Brain pericyte (primary cell): Measurements from ENCODE around the gene SH2B2.

Experiments
- DNase-seq: peaks from one replicate; pipeline ENCODE4 v3.0.0-alpha.2; 2012; ENCODE audit warnings: low read depth, low spot score

The SH2B2 gene

GRCh38 chr7:102286237-102287110 is at the start of gene SH2B2:
Gene SH2B2 (plus strand): TSS chr7:102286868. CDS start chr7:102300551, 13,683 bp downstream.
- DNase-seq, result no peak

GRCh38 chr7:102239206-102239820 is 47.4 kb upstream of the SH2B2 start:
- DNase-seq, result no peak

GRCh38 chr7:102241431-102241830 is 45.2 kb upstream of the SH2B2 start:
- no peak for DNase-seq

GRCh38 chr7:102244601-102245000 is 42.1 kb upstream of the SH2B2 start:
- no peak for DNase-seq

- DNase-seq, result no peak
Measured at GRCh38 chr7:102248081-102248455, 38.6 kb upstream of the SH2B2 start.

- no peak for DNase-seq
Measured at GRCh38 chr7:102248456-102249395, 37.9 kb upstream of the SH2B2 start.

GRCh38 chr7:102251531-102252365 is 34.9 kb upstream of the SH2B2 start:
- no peak for DNase-seq

GRCh38 chr7:102252366-102252982 is 34.2 kb upstream of the SH2B2 start:
- DNase-seq, result no peak

- no peak for DNase-seq
Measured at GRCh38 chr7:102253066-102253972, 33.3 kb upstream of the SH2B2 start.

GRCh38 chr7:102253973-102254370 is 32.7 kb upstream of the SH2B2 start:
- DNase-seq, result no peak

- no peak for DNase-seq
Measured at GRCh38 chr7:102254521-102254920, 32.1 kb upstream of the SH2B2 start.

- no peak for DNase-seq
Measured at GRCh38 chr7:102255501-102255900, 31.2 kb upstream of the SH2B2 start.

GRCh38 chr7:102255916-102256315 is 30.8 kb upstream of the SH2B2 start:
- DNase-seq, result no peak

- DNase-seq, result no peak
Measured at GRCh38 chr7:102258073-102258748, 28.5 kb upstream of the SH2B2 start.

GRCh38 chr7:102258749-102259107 is 27.9 kb upstream of the SH2B2 start:
- DNase-seq, result no peak

GRCh38 chr7:102260856-102261255 is 25.8 kb upstream of the SH2B2 start:
- DNase-seq, result no peak

- DNase-seq, result no peak
Measured at GRCh38 chr7:102261451-102261850, 25.2 kb upstream of the SH2B2 start.

GRCh38 chr7:102262546-102262945 is 24.1 kb upstream of the SH2B2 start:
- no peak for DNase-seq

GRCh38 chr7:102264367-102264891 is 22.2 kb upstream of the SH2B2 start:
- DNase-seq, result no peak
